H1 (cell line): ENCODE data around the gene ACACA. TPM values are rescaled to one million over a fixed set of nuclear protein-coding genes. Genes with fewer than 3 reads are reported as not detected.

ENCODE experiments used
- CTCF ChIA-PET: fragments of 300-600 bp; sonication (Branson Sonifier 250); formaldehyde crosslinking; loops from one replicate; lab custom pipeline; 2021; ENCODE audit not compliant: partially characterized antibody; lab: Charles Lee
- POLR2A ChIA-PET: fragments of 300-600 bp; sonication (Branson Sonifier 250); formaldehyde crosslinking; loops from one replicate; lab custom pipeline; 2021; ENCODE audit warnings: inconsistent platforms; ENCODE audit not compliant: partially characterized antibody; lab: Charles Lee
- DNase-seq, 2 experiments: peaks; one replicate each; pipeline versions ENCODE4 v3.0.0 to v3.0.0-alpha.2; 2010 to 2022; ENCODE audit warnings: low spot score in 2 of 2, low read depth in 1 of 2, mixed read lengths in 1 of 2
- FAIRE-seq: peaks from 2 replicates; lab custom pipeline; 2011; peaks lifted over from hg19 to GRCh38; lab: Jason Lieb, UNC
- H2AFZ ChIP-seq: 2 replicates; pipeline ENCODE4 v1.8.1; 2012; ENCODE audit warnings: low read length, inconsistent platforms
- H2AK5ac ChIP-seq: 2 replicates; pipeline ENCODE4 v1.6.1; 2013; ENCODE audit warnings: low read depth, low read length
- H2BK120ac ChIP-seq: replicated peaks from 2 replicates; pipeline ENCODE3; 2013; ENCODE audit warnings: low read depth, low read length, inconsistent platforms
- H2BK12ac ChIP-seq: 2 replicates; pipeline ENCODE4 v1.6.1; 2013; ENCODE audit warnings: low read depth, low read length
- H2BK15ac ChIP-seq: 2 replicates; pipeline ENCODE4 v1.6.1; 2013; ENCODE audit warnings: low read length
- H2BK20ac ChIP-seq: 2 replicates; pipeline ENCODE4 v1.6.1; 2013; ENCODE audit warnings: low read length
- H2BK5ac ChIP-seq: 2 replicates; pipeline ENCODE4 v1.6.1; 2013; ENCODE audit warnings: low read depth, low read length
- H3K14ac ChIP-seq: 2 replicates; pipeline ENCODE4 v1.6.1; 2013; ENCODE audit warnings: inconsistent platforms; ENCODE audit not compliant: insufficient read length
- H3K18ac ChIP-seq: 2 replicates; pipeline ENCODE4 v1.6.1; 2013; ENCODE audit warnings: low read length; ENCODE audit errors: extremely low read depth
- H3K23ac ChIP-seq: 2 replicates; pipeline ENCODE4 v1.6.1; 2013; ENCODE audit warnings: inconsistent platforms; ENCODE audit not compliant: insufficient read length
- H3K23me2 ChIP-seq: 2 replicates; pipeline ENCODE4 v1.6.1; 2013; ENCODE audit warnings: low read depth, low read length
- H3K27ac ChIP-seq: 2 replicates; pipeline ENCODE4 v1.6.1; 2011; ENCODE audit warnings: low read depth, low read length, inconsistent platforms
- H3K27me3 ChIP-seq, 4 experiments: replicated peaks in 1 of 4; 1 replicate in 1 of 4; 2 replicates in 3 of 4; pipeline versions ENCODE4 v1.6.1 to v1.8.1; 2011 to 2013; ENCODE audit warnings: low read length in 3 of 4, mild to moderate bottlenecking in 3 of 4, inconsistent platforms in 2 of 4, mixed read lengths in 2 of 4, moderate library complexity in 1 of 4; ENCODE audit not compliant: control insufficient read depth in 3 of 4, insufficient read depth in 3 of 4; ENCODE audit errors: extremely low read depth in 1 of 4
- H3K36me3 ChIP-seq, 4 experiments: 2 replicates each; pipeline versions ENCODE4 v1.6.1 to v1.8.1; 2011 to 2013; ENCODE audit warnings: mild to moderate bottlenecking in 4 of 4, low read length in 3 of 4, moderate library complexity in 2 of 4, control low read depth in 1 of 4, inconsistent platforms in 1 of 4; ENCODE audit not compliant: insufficient read depth in 4 of 4, control insufficient read depth in 2 of 4
- H3K4ac ChIP-seq: replicated peaks from 2 replicates; pipeline ENCODE3; 2013; ENCODE audit warnings: low read length, low read depth, mixed read lengths, inconsistent platforms; ENCODE audit not compliant: insufficient read length
- H3K4me1 ChIP-seq, 4 experiments: replicated peaks in 1 of 4; 1 replicate in 1 of 4; 2 replicates in 3 of 4; pipeline versions ENCODE4 v1.6.1 to v1.8.1; 2011 to 2013; ENCODE audit warnings: low read length in 3 of 4, inconsistent platforms in 2 of 4, mixed read lengths in 1 of 4; ENCODE audit not compliant: insufficient read depth in 4 of 4, control insufficient read depth in 3 of 4
- H3K4me2 ChIP-seq, 2 experiments: 2 replicates each; pipeline versions ENCODE4 v1.6.1 to v1.8.1; 2011 to 2013; ENCODE audit warnings: low read depth in 2 of 2, low read length in 2 of 2, control low read depth in 1 of 2, inconsistent platforms in 1 of 2, mild to moderate bottlenecking in 1 of 2; ENCODE audit not compliant: insufficient read depth in 1 of 2
- H3K4me3 ChIP-seq, 4 experiments: fragments of 200-600, 300-600 bp in 1 of 4; sonication (generic), shearing (Covaris generic), sonication (Bioruptor Twin) in 1 of 4; 2 replicates each; pipeline versions ENCODE4 v1.5.1 to v1.8.1; 2011 to 2016; ENCODE audit warnings: low read length in 4 of 4, low read depth in 3 of 4, control low read depth in 2 of 4, inconsistent platforms in 2 of 4, mild to moderate bottlenecking in 2 of 4, mixed read lengths in 1 of 4, moderate library complexity in 1 of 4; ENCODE audit not compliant: insufficient read depth in 2 of 4; ENCODE audit errors: extremely low read depth in 1 of 4
- H3K56ac ChIP-seq: replicated peaks from 2 replicates; pipeline ENCODE3; 2013; ENCODE audit warnings: low read depth, mild to moderate bottlenecking, mixed read lengths, low read length, inconsistent platforms; ENCODE audit not compliant: insufficient read length
- H3K79me1 ChIP-seq: 2 replicates; pipeline ENCODE4 v1.6.1; 2013; ENCODE audit warnings: low read depth, low read length, control low read depth
- H3K79me2 ChIP-seq, 2 experiments: 2 replicates each; pipeline versions ENCODE4 v1.6.1 to v1.8.1; 2012 to 2013; ENCODE audit warnings: low read length in 2 of 2, mild to moderate bottlenecking in 2 of 2, inconsistent platforms in 1 of 2; ENCODE audit not compliant: insufficient read depth in 2 of 2, control insufficient read depth in 1 of 2
- H3K9ac ChIP-seq, 4 experiments: replicated peaks in 1 of 4; 1 replicate in 1 of 4; 2 replicates in 3 of 4; pipeline versions ENCODE4 v1.6.1 to v1.8.1; 2011 to 2013; ENCODE audit warnings: low read depth in 3 of 4, low read length in 3 of 4, control low read depth in 2 of 4, mild to moderate bottlenecking in 2 of 4, moderate library complexity in 2 of 4, inconsistent platforms in 1 of 4; ENCODE audit errors: extremely low read depth in 1 of 4
- H3K9me3 ChIP-seq, 2 experiments: 2 replicates each; pipeline versions ENCODE4 v1.6.1 to v1.8.1; 2012 to 2013; ENCODE audit warnings: mild to moderate bottlenecking in 2 of 2, moderate library complexity in 2 of 2, control low read depth in 1 of 2, inconsistent platforms in 1 of 2, low read depth in 1 of 2, low read length in 1 of 2, mixed read lengths in 1 of 2; ENCODE audit not compliant: insufficient read depth in 2 of 2
- H4K20me1 ChIP-seq, 2 experiments: replicated peaks in 1 of 2; 2 replicates each; pipeline versions ENCODE3 to v1.8.1; 2011 to 2013; ENCODE audit warnings: inconsistent platforms in 2 of 2, low read length in 2 of 2, mild to moderate bottlenecking in 1 of 2; ENCODE audit not compliant: insufficient read depth in 2 of 2, control insufficient read depth in 1 of 2
- H4K5ac ChIP-seq: 2 replicates; pipeline ENCODE4 v1.6.1; 2013; ENCODE audit warnings: low read length, low read depth, mixed read lengths, inconsistent platforms; ENCODE audit not compliant: insufficient read length
- H4K8ac ChIP-seq: 2 replicates; pipeline ENCODE4 v1.8.0; 2013; ENCODE audit warnings: mild to moderate bottlenecking, moderate library complexity, low read length, inconsistent platforms; ENCODE audit not compliant: insufficient read depth; ENCODE audit errors: extremely low read depth
- H4K91ac ChIP-seq: replicated peaks from 2 replicates; pipeline ENCODE3; 2013; ENCODE audit warnings: low read length, mixed read lengths, inconsistent platforms; ENCODE audit not compliant: insufficient read length
- ASH2L ChIP-seq: fragments of 200-600, 300-600 bp; sonication (generic); IDR thresholded peaks from one replicate; pipeline ENCODE4 v1.7.1; 2017; ENCODE audit warnings: low read length
- CBX8 ChIP-seq: fragments of 300-800, 300-1000 bp; sonication (generic); IDR thresholded peaks from 2 replicates; pipeline ENCODE4 v1.7.1; 2016; ENCODE audit warnings: low read depth, low read length, borderline replicate concordance
- CEBPB ChIP-seq: IDR thresholded peaks from 2 replicates; pipeline ENCODE4 v1.6.1; 2012; ENCODE audit warnings: low read depth, low read length
- FOSL1 ChIP-seq: IDR thresholded peaks from 2 replicates; pipeline ENCODE4 v1.6.1; 2011; ENCODE audit warnings: mild to moderate bottlenecking, low read depth, low read length, moderate library complexity; ENCODE audit not compliant: insufficient read depth
- GABPA ChIP-seq: IDR thresholded peaks from 2 replicates; pipeline ENCODE4 v1.6.1; 2011; ENCODE audit warnings: mild to moderate bottlenecking, low read length, moderate library complexity, borderline replicate concordance; ENCODE audit not compliant: insufficient read depth
- GTF2F1 ChIP-seq: IDR thresholded peaks from 2 replicates; pipeline ENCODE4 v1.6.1; 2012; ENCODE audit warnings: low read depth, low read length, improper control_type of control experiment, borderline replicate concordance
- HDAC6 ChIP-seq: IDR thresholded peaks from one replicate; pipeline ENCODE4 v1.7.1; 2012; ENCODE audit warnings: low read depth, mild to moderate bottlenecking, inconsistent platforms, low read length, moderate library complexity
- KDM4A ChIP-seq: IDR thresholded peaks from one replicate; pipeline ENCODE4 v1.7.1; 2012; ENCODE audit warnings: low read depth, mild to moderate bottlenecking, moderate library complexity, low read length, inconsistent platforms; ENCODE audit not compliant: severe bottlenecking
- NRF1 ChIP-seq: IDR thresholded peaks from 2 replicates; pipeline ENCODE4 v1.6.1; 2011; ENCODE audit warnings: mild to moderate bottlenecking, low read depth, low read length, improper control_type of control experiment
- POLR2A ChIP-seq, 2 experiments: IDR thresholded peaks; 1 replicate in 1 of 2; 2 replicates in 1 of 2; pipeline ENCODE4 v1.6.1; 2011; ENCODE audit warnings: low read depth in 2 of 2, low read length in 2 of 2, mild to moderate bottlenecking in 2 of 2; ENCODE audit errors: control extremely low read depth in 1 of 2
- SUZ12 ChIP-seq: fragments of 200-600 bp; sonication (generic); IDR thresholded peaks from 2 replicates; pipeline ENCODE4 v1.6.1; 2012; ENCODE audit warnings: mild to moderate bottlenecking, inconsistent platforms, low read length, moderate library complexity, mixed read lengths
- TAF1 ChIP-seq: IDR thresholded peaks from 2 replicates; pipeline ENCODE4 v1.6.1; 2011; ENCODE audit warnings: mild to moderate bottlenecking, low read depth, low read length
- TCF12 ChIP-seq: IDR thresholded peaks from 2 replicates; pipeline ENCODE4 v1.6.1; 2011; ENCODE audit warnings: low read depth, mild to moderate bottlenecking, low read length
- WGBS, 2 experiments: shearing (Covaris generic) in 1 of 2; methylation state at CpG; one replicate each; pipeline versions ENCODE4 v1.1.6 to v1.1.7; 2013 to 2015; ENCODE audit warnings: low lambda C conversion rate in 2 of 2, mixed read lengths in 2 of 2, inconsistent platforms in 1 of 2, low coverage in 1 of 2, missing lambda C conversion rate in 1 of 2; ENCODE audit not compliant: insufficient replicate concordance in 2 of 2, insufficient coverage in 1 of 2, insufficient read length in 1 of 2; ENCODE audit errors: extremely low coverage in 1 of 2, missing lambda C conversion rate in 1 of 2; 5-methylcytosine and 5-hydroxymethylcytosine counted together
- polyA plus RNA-seq, 7 experiments: library from polyadenylated mRNA; depleted of rRNA in 3 of 7; stranded (reverse) in 5 of 7; unstranded in 2 of 7; fragments of >200 nt in 5 of 7; fragments of 200-250 nt in 2 of 7; gene quantifications; 1 replicate in 5 of 7; 2 replicates in 1 of 7; 4 replicates in 1 of 7; pipeline versions ENCODE4 v1.2.1 to v1.2.3, GENCODE V29; 2011 to 2013; ENCODE audit warnings: missing spikeins in 2 of 7, mixed read lengths in 2 of 7
- total RNA-seq: library from RNA; stranded (reverse); fragmentation: NEBNext Ultra II Directional; extraction: Animal tissue kit (Norgen Biotek cat#: 25700); gene quantifications from 2 replicates; pipeline ENCODE4 v1.2.1, GENCODE V29; 2021
- TF ChIP-seq, protein P1 (sequence below): IDR thresholded peaks from 2 replicates; pipeline ENCODE4 v1.6.1; 2011; ENCODE audit warnings: low read depth, mild to moderate bottlenecking, low read length; ENCODE audit not compliant: insufficient read depth

Gene ACACA
- total and polyA plus RNA-seq, 2 of the 8 experiments (the other 6 are each of a cell fraction or from before 2014, with no cell fraction given) = 74.0 to 160 TPM

DNA sequence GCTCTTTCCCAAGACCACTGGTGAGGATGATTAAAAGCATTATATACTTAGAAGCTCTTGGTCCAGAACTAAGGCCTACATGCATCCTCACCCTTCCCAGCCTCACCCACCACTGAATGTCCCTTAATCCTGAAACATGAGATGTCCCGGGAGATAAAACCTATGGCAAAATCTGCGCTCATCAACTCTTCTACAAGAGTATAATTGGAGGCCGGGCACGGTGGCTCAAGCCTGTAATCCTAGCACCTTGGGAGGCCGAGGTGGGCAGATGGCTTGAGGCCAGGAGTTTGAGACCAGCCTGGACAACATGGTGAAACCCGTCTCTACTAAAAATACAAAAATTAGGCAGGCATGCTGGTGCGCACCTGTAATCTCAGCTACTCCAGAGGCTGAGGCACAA, 13.3 kb downstream of the ACACA start:
- Histone ChIP-seq H2AK5ac (no peak overlapping the region), H3K4ac (no peak overlapping the region), H2BK5ac (no peak overlapping the region), H3K23ac (no peak overlapping the region), H4K5ac (no peak overlapping the region), H2BK20ac (no peak overlapping the region), H4K20me1 (no peaks in the 10 kb centered on the region), H3K27me3 (no peaks in the 10 kb centered on the region), H3K9me3 (no peaks in the 10 kb centered on the region), H3K18ac (no peak overlapping the region), H3K79me2 (no peaks in the 10 kb centered on the region), H4K8ac (no peak overlapping the region), H2AFZ (no peak overlapping the region), H3K4me2 (no peak overlapping the region), H3K56ac (no peak overlapping the region), H3K79me1 (no peaks in the 10 kb centered on the region), H3K4me3 (no peak overlapping the region), H3K36me3 (no peaks in the 10 kb centered on the region), H3K9ac (no peak overlapping the region), H3K27ac (no peak overlapping the region), H2BK12ac (no peak overlapping the region), H3K4me1 (no peaks in the 10 kb centered on the region), H4K91ac (no peak overlapping the region), H2BK120ac (no peak overlapping the region), H3K14ac (no peak overlapping the region), H3K23me2 (no peaks in the 10 kb centered on the region), H2BK15ac (no peak overlapping the region)
- FAIRE-seq (no peak), DNase-seq (no peak)
- TF ChIP-seq, protein P1, sequence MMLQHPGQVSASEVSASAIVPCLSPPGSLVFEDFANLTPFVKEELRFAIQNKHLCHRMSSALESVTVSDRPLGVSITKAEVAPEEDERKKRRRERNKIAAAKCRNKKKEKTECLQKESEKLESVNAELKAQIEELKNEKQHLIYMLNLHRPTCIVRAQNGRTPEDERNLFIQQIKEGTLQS = no peak
- TF ChIP-seq GABPA (no peak), SUZ12 (no peak), GTF2F1 (no peak), FOSL1 (no peak), ASH2L (no peak), TCF12 (no peak), HDAC6 (no peak), CBX8 (no peak), KDM4A (no peak), POLR2A (IDR thresholded peaks at IDR 0.05; ENCODE audit: control extremely low read depth in 1 of 2, low read depth in 2 of 2, low read length in 2 of 2) (no peak), TAF1 (no peak), CEBPB (no peak), NRF1 (no peak)
- ChIA-PET POLR2A (no interaction called here), CTCF (interaction anchor here (9.1 kb wide), 1 partner anchor 19 kb away, joined by 126 read pairs; the partner anchor contains the start of gene C17orf78)
- WGBS, 2 experiments = 91% methylated on average over 7 of the region's 7 CpGs; no CpG with 5 or more reads in 1 of the 2 experiments
